SU-DHL-6 (cell line): Measurements from ENCODE around the gene PXDN.

ENCODE experiments used
- H2AFZ ChIP-seq: fragments of 200-600 bp; sonication (generic); 2 replicates; pipeline ENCODE4 v1.6.1; 2014; ENCODE audit warnings: low read depth, mild to moderate bottlenecking, moderate library complexity, mixed read lengths, antibody characterized with exemption, low read length; ENCODE audit not compliant: severe bottlenecking
- H3F3A ChIP-seq: fragments of 200-600 bp; shearing (Covaris generic); 2 replicates; pipeline ENCODE4 v1.6.0; 2016; ENCODE audit warnings: antibody characterized with exemption, mild to moderate bottlenecking; ENCODE audit not compliant: insufficient read depth
- H3K27ac ChIP-seq: fragments of 200-600 bp; sonication (generic); 2 replicates; pipeline ENCODE4 v1.5.1; 2016; ENCODE audit warnings: low read depth, mild to moderate bottlenecking, low read length, moderate library complexity, mixed read lengths
- H3K27me3 ChIP-seq: fragments of 200-600 bp; sonication (generic), shearing (Covaris generic); 2 replicates; pipeline ENCODE4 v1.6.0; 2014; ENCODE audit warnings: mild to moderate bottlenecking, low read length
- H3K36me3 ChIP-seq: fragments of 200-600 bp; sonication (generic); 2 replicates; pipeline ENCODE4 v1.6.1; 2014; ENCODE audit warnings: mild to moderate bottlenecking, low read length, mixed read lengths
- H3K4me2 ChIP-seq: fragments of 300-600, 200-600 bp; shearing (Covaris generic), sonication (generic); 2 replicates; pipeline ENCODE4 v1.6.0; 2014; ENCODE audit warnings: low read length, low read depth, mild to moderate bottlenecking; ENCODE audit not compliant: poor library complexity, severe bottlenecking
- H3K4me3 ChIP-seq: fragments of 200-600 bp; sonication (generic); 2 replicates; pipeline ENCODE4 v1.5.1; 2014; ENCODE audit warnings: antibody characterized with exemption, low read length, mild to moderate bottlenecking, mixed read lengths; ENCODE audit not compliant: insufficient read depth, poor library complexity, severe bottlenecking
- H3K79me2 ChIP-seq: fragments of 200-600 bp; sonication (generic); 2 replicates; pipeline ENCODE4 v1.6.1; 2014; ENCODE audit warnings: mild to moderate bottlenecking, low read length, moderate library complexity; ENCODE audit not compliant: insufficient read depth
- H3K9ac ChIP-seq: fragments of 200-600 bp; sonication (generic); 2 replicates; pipeline ENCODE4 v1.7.0; 2014; ENCODE audit warnings: mild to moderate bottlenecking, low read length
- H3K9me2 ChIP-seq: fragments of 200-600 bp; sonication (generic); replicated peaks from 2 replicates; pipeline ENCODE4 v1.6.1; 2014; ENCODE audit warnings: low read length; ENCODE audit not compliant: insufficient read depth
- H3K9me3 ChIP-seq: fragments of 200-600 bp; sonication (generic); 2 replicates; pipeline ENCODE4 v1.6.1; 2014; ENCODE audit warnings: low read length, mixed read lengths; ENCODE audit not compliant: insufficient read depth
- H4K20me1 ChIP-seq: fragments of 200-600 bp; sonication (generic); 2 replicates; pipeline ENCODE4 v1.6.1; 2014; ENCODE audit warnings: low read depth, mild to moderate bottlenecking, antibody characterized with exemption, low read length, moderate library complexity, mixed read lengths
- EZH2phosphoT487 ChIP-seq: fragments of 200-600 bp; sonication (generic), shearing (Covaris generic); conservative IDR thresholded peaks from 2 replicates; pipeline ENCODE4 v1.6.1; 2018; ENCODE audit warnings: mild to moderate bottlenecking, antibody characterized with exemption, low read length, moderate library complexity, mixed read lengths
- TF ChIP-seq, protein P1 (sequence below): fragments of 200-600 bp; sonication (generic); IDR thresholded peaks from one replicate; pipeline ENCODE4 v1.5.1; 2017; ENCODE audit warnings: antibody characterized with exemption, mild to moderate bottlenecking, low read length, moderate library complexity; ENCODE audit not compliant: insufficient read depth, poor library complexity, severe bottlenecking

Gene PXDN

GRCh38 chr2:1673160-1673944, 71.0 kb downstream of the PXDN start:
- no peaks in the 10 kb centered on the region for H3K9me2 ChIP-seq

GRCh38 chr2:1672738-1673137, 71.6 kb downstream of the PXDN start:
- no peaks in the 10 kb centered on the region for H3K36me3 ChIP-seq
- H3K9me3 ChIP-seq: no peaks in the 10 kb centered on the region
- no peak overlapping the region for H2AFZ ChIP-seq
- no peak overlapping the region for H3K4me3 ChIP-seq
- no peaks in the 10 kb centered on the region for H3K79me2 ChIP-seq
- no peaks in the 10 kb centered on the region for H4K20me1 ChIP-seq
- TF ChIP-seq, protein P1, sequence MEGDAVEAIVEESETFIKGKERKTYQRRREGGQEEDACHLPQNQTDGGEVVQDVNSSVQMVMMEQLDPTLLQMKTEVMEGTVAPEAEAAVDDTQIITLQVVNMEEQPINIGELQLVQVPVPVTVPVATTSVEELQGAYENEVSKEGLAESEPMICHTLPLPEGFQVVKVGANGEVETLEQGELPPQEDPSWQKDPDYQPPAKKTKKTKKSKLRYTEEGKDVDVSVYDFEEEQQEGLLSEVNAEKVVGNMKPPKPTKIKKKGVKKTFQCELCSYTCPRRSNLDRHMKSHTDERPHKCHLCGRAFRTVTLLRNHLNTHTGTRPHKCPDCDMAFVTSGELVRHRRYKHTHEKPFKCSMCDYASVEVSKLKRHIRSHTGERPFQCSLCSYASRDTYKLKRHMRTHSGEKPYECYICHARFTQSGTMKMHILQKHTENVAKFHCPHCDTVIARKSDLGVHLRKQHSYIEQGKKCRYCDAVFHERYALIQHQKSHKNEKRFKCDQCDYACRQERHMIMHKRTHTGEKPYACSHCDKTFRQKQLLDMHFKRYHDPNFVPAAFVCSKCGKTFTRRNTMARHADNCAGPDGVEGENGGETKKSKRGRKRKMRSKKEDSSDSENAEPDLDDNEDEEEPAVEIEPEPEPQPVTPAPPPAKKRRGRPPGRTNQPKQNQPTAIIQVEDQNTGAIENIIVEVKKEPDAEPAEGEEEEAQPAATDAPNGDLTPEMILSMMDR: no peak
- no peak for TF ChIP-seq EZH2phosphoT487
- no peak overlapping the region for H3K4me2 ChIP-seq
- H3K27me3 ChIP-seq: no peaks in the 10 kb centered on the region
- no peak overlapping the region for H3K9ac ChIP-seq
- no peaks in the 10 kb centered on the region for H3F3A ChIP-seq
- no peaks in the 10 kb centered on the region for H3K9me2 ChIP-seq
- no peak overlapping the region for H3K27ac ChIP-seq

More at GRCh38 chr2:1673160-1673944, 71.0 kb downstream of the PXDN start:
- Histone ChIP-seq H3K4me2 (no peak overlapping the region), H2AFZ (no peak overlapping the region), H4K20me1 (no peaks in the 10 kb centered on the region), H3K27me3 (no peaks in the 10 kb centered on the region), H3K9me3 (no peaks in the 10 kb centered on the region), H3K36me3 (no peaks in the 10 kb centered on the region), H3K9ac (no peak overlapping the region), H3K4me3 (no peak overlapping the region), H3K27ac (no peak overlapping the region), H3K79me2 (no peaks in the 10 kb centered on the region), H3F3A (no peaks in the 10 kb centered on the region)
- no peak for TF ChIP-seq EZH2phosphoT487

GRCh38 chr2:1671916-1672315, 72.4 kb downstream of the PXDN start:
- H3K27me3 ChIP-seq: no peaks in the 10 kb centered on the region
- no peaks in the 10 kb centered on the region for H4K20me1 ChIP-seq
- no peak overlapping the region for H3K27ac ChIP-seq
- no peaks in the 10 kb centered on the region for H3K36me3 ChIP-seq
- no peaks in the 10 kb centered on the region for H3K79me2 ChIP-seq
- TF ChIP-seq, protein P1: no peak
- TF ChIP-seq EZH2phosphoT487: no peak
- H2AFZ ChIP-seq: no peak overlapping the region
- no peaks in the 10 kb centered on the region for H3F3A ChIP-seq
- no peak overlapping the region for H3K4me2 ChIP-seq
- H3K9me2 ChIP-seq: no peaks in the 10 kb centered on the region
- H3K4me3 ChIP-seq: no peak overlapping the region
- no peak overlapping the region for H3K9ac ChIP-seq
- H3K9me3 ChIP-seq: no peaks in the 10 kb centered on the region

GRCh38 chr2:1670636-1671035, 73.7 kb downstream of the PXDN start:
- no peaks in the 10 kb centered on the region for H3F3A ChIP-seq
- H3K9ac ChIP-seq: no peak overlapping the region
- no peak overlapping the region for H3K4me3 ChIP-seq
- H2AFZ ChIP-seq: no peak overlapping the region
- no peaks in the 10 kb centered on the region for H3K9me2 ChIP-seq
- no peaks in the 10 kb centered on the region for H3K36me3 ChIP-seq
- TF ChIP-seq, protein P1: no peak
- no peak for TF ChIP-seq EZH2phosphoT487
- no peak overlapping the region for H3K27ac ChIP-seq
- H3K79me2 ChIP-seq: no peaks in the 10 kb centered on the region
- no peaks in the 10 kb centered on the region for H4K20me1 ChIP-seq
- H3K4me2 ChIP-seq: no peak overlapping the region
- H3K27me3 ChIP-seq: no peaks in the 10 kb centered on the region
- no peaks in the 10 kb centered on the region for H3K9me3 ChIP-seq
